Upper lobe of left lung (tissue), 4 donors: ENCODE measurements around the gene CCDC197.

ENCODE experiments used
- EP300 ChIP-seq, 4 donors: sonication (generic); formaldehyde crosslinking; IDR thresholded peaks; one replicate each; pipeline ENCODE4 v1.5.1; 2017; ENCODE audit warnings: antibody characterized with exemption in 4 of 4, control low read depth in 2 of 4
- POLR2A ChIP-seq, 4 donors: fragments of 450-650 bp; IDR thresholded peaks; one replicate each; pipeline ENCODE4 v1.5.1; 2016 to 2017; ENCODE audit warnings: antibody characterized with exemption in 4 of 4, mild to moderate bottlenecking in 2 of 4
- POLR2AphosphoS5 ChIP-seq, 2 donors: sonication (generic); formaldehyde crosslinking; IDR thresholded peaks; one replicate each; pipeline ENCODE4 v1.5.1; 2017; ENCODE audit warnings: antibody characterized with exemption in 2 of 2
- TF ChIP-seq, protein P1 (sequence below), 6 experiments: fragments of 450-650 bp in 4 of 6; fragments of 200-600 bp in 2 of 6; sonication (generic) in 2 of 6; IDR thresholded peaks; one replicate each; pipeline ENCODE4 v1.5.1; 2016 to 2019; ENCODE audit warnings: antibody characterized with exemption in 6 of 6

DNA sequence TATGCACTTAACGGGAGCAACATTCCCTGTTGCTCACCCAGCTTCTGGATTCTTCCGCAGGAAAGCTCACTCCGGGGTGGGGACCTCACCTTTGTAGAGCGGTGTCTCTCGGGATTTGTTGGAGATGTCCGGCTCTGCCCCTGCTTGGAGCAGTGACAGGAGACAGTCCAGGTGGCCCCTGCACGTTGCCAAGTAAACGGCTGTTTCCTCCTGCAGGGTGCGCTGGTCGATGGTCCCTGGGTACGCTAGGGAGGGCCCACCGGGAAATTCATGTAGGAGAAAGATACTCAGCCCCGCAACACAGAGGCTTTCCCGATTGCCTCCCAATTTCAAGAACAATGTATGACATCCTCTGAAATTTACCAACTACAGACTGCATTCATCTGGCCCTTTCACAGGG lies 43.8 kb upstream of the CCDC197 start:
- TF ChIP-seq POLR2AphosphoS5 (IDR thresholded peaks at IDR 0.05): no peak
- TF ChIP-seq POLR2A (IDR thresholded peaks at IDR 0.05): no peak
- TF ChIP-seq, protein P1, sequence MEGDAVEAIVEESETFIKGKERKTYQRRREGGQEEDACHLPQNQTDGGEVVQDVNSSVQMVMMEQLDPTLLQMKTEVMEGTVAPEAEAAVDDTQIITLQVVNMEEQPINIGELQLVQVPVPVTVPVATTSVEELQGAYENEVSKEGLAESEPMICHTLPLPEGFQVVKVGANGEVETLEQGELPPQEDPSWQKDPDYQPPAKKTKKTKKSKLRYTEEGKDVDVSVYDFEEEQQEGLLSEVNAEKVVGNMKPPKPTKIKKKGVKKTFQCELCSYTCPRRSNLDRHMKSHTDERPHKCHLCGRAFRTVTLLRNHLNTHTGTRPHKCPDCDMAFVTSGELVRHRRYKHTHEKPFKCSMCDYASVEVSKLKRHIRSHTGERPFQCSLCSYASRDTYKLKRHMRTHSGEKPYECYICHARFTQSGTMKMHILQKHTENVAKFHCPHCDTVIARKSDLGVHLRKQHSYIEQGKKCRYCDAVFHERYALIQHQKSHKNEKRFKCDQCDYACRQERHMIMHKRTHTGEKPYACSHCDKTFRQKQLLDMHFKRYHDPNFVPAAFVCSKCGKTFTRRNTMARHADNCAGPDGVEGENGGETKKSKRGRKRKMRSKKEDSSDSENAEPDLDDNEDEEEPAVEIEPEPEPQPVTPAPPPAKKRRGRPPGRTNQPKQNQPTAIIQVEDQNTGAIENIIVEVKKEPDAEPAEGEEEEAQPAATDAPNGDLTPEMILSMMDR (IDR thresholded peaks at IDR 0.05): no peak
- no peak for TF ChIP-seq EP300 (IDR thresholded peaks at IDR 0.05)
